Measurements from ENCODE around the gene WBP4.

Gene WBP4

GRCh38 chr13:41074523-41074922 lies 13.2 kb downstream of the WBP4 start:
- TF ChIP-seq EZH2 (IDR thresholded peaks at IDR 0.05; ENCODE audit: borderline replicate concordance, low read depth, low read length, severe bottlenecking) (no peak), CTCF (IDR thresholded peaks at IDR 0.05; ENCODE audit: borderline replicate concordance, extremely low read depth, low read length, poor library complexity, severe bottlenecking) (no peak)
- Histone ChIP-seq H3K36me3 (ENCODE audit: insufficient read depth, low read length) (peaks cover 68% of the 10 kb centered on the region), H3K27me3 (ENCODE audit: insufficient read depth, low read length, poor library complexity) (no peaks in the 10 kb centered on the region), H2AFZ (ENCODE audit: low read depth, low read length) (no peak overlapping the region), H3K4me3 (ENCODE audit: low read depth in 1 of 2, low read length in 2 of 2) (no peak overlapping the region), H3K9me3 (ENCODE audit: insufficient read depth, low read length, severe bottlenecking) (no peaks in the 10 kb centered on the region), H3K27ac (ENCODE audit: low read length) (no peak overlapping the region), H3K4me1 (ENCODE audit: insufficient read depth, low read length) (no peaks in the 10 kb centered on the region), H3K79me2 (ENCODE audit: insufficient read depth, low read length) (no peaks in the 10 kb centered on the region), H3K4me2 (ENCODE audit: insufficient read depth, low read length) (no peak overlapping the region), H3K9ac (ENCODE audit: low read depth, low read length) (no peak overlapping the region), H4K20me1 (ENCODE audit: insufficient read depth, low read length) (no peaks in the 10 kb centered on the region)
- ATAC-seq (ENCODE audit: insufficient read depth, low read depth): no peak
- no peak for DNase-seq

GRCh38 chr13:41075034-41075433 lies 13.7 kb downstream of the WBP4 start:
- Histone ChIP-seq H3K36me3 (ENCODE audit: insufficient read depth, low read length) (peaks cover 65% of the 10 kb centered on the region), H3K4me3 (ENCODE audit: low read depth in 1 of 2, low read length in 2 of 2) (no peak overlapping the region), H3K9me3 (ENCODE audit: insufficient read depth, low read length, severe bottlenecking) (no peaks in the 10 kb centered on the region), H2AFZ (ENCODE audit: low read depth, low read length) (no peak overlapping the region), H4K20me1 (ENCODE audit: insufficient read depth, low read length) (no peaks in the 10 kb centered on the region), H3K4me2 (ENCODE audit: insufficient read depth, low read length) (no peak overlapping the region), H3K27ac (ENCODE audit: low read length) (no peak overlapping the region), H3K27me3 (ENCODE audit: insufficient read depth, low read length, poor library complexity) (no peaks in the 10 kb centered on the region), H3K79me2 (ENCODE audit: insufficient read depth, low read length) (no peaks in the 10 kb centered on the region), H3K9ac (ENCODE audit: low read depth, low read length) (no peak overlapping the region), H3K4me1 (ENCODE audit: insufficient read depth, low read length) (no peaks in the 10 kb centered on the region)
- TF ChIP-seq EZH2 (IDR thresholded peaks at IDR 0.05; ENCODE audit: borderline replicate concordance, low read depth, low read length, severe bottlenecking): no peak
- peak; percentile 66 for TF ChIP-seq CTCF (IDR thresholded peaks at IDR 0.05; ENCODE audit: borderline replicate concordance, extremely low read depth, low read length, poor library complexity, severe bottlenecking)
- DNase-seq: no peak
- ATAC-seq (ENCODE audit: insufficient read depth, low read depth): 0 out of 3 replicates have a peak, but pooled peaks have one; percentile 27

- Histone ChIP-seq H3K9ac (ENCODE audit: low read depth, low read length) (no peak overlapping the region), H3K36me3 (ENCODE audit: insufficient read depth, low read length) (peaks cover 61% of the 10 kb centered on the region), H3K4me3 (ENCODE audit: low read depth in 1 of 2, low read length in 2 of 2) (no peak overlapping the region), H3K27me3 (ENCODE audit: insufficient read depth, low read length, poor library complexity) (no peaks in the 10 kb centered on the region), H2AFZ (ENCODE audit: low read depth, low read length) (no peak overlapping the region), H3K4me2 (ENCODE audit: insufficient read depth, low read length) (no peak overlapping the region), H3K4me1 (ENCODE audit: insufficient read depth, low read length) (no peaks in the 10 kb centered on the region), H4K20me1 (ENCODE audit: insufficient read depth, low read length) (no peaks in the 10 kb centered on the region), H3K9me3 (ENCODE audit: insufficient read depth, low read length, severe bottlenecking) (no peaks in the 10 kb centered on the region), H3K27ac (ENCODE audit: low read length) (no peak overlapping the region), H3K79me2 (ENCODE audit: insufficient read depth, low read length) (no peaks in the 10 kb centered on the region)
- TF ChIP-seq EZH2 (IDR thresholded peaks at IDR 0.05; ENCODE audit: borderline replicate concordance, low read depth, low read length, severe bottlenecking) (no peak), CTCF (IDR thresholded peaks at IDR 0.05; ENCODE audit: borderline replicate concordance, extremely low read depth, low read length, poor library complexity, severe bottlenecking) (no peak)
- DNase-seq: no peak
- ATAC-seq (ENCODE audit: insufficient read depth, low read depth): no peak
These were observed 14.2 kb downstream of the WBP4 start for GRCh38 chr13:41075485-41075884.

GRCh38 chr13:41077475-41077874 lies 16.2 kb downstream of the WBP4 start:
- Histone ChIP-seq H3K4me1 (ENCODE audit: insufficient read depth, low read length) (no peaks in the 10 kb centered on the region), H2AFZ (ENCODE audit: low read depth, low read length) (no peak overlapping the region), H3K9ac (ENCODE audit: low read depth, low read length) (no peak overlapping the region), H3K9me3 (ENCODE audit: insufficient read depth, low read length, severe bottlenecking) (no peaks in the 10 kb centered on the region), H3K36me3 (ENCODE audit: insufficient read depth, low read length) (peaks cover 55% of the 10 kb centered on the region), H3K4me3 (ENCODE audit: low read depth in 1 of 2, low read length in 2 of 2) (no peak overlapping the region), H3K27me3 (ENCODE audit: insufficient read depth, low read length, poor library complexity) (no peaks in the 10 kb centered on the region), H3K4me2 (ENCODE audit: insufficient read depth, low read length) (no peak overlapping the region), H4K20me1 (ENCODE audit: insufficient read depth, low read length) (no peaks in the 10 kb centered on the region), H3K27ac (ENCODE audit: low read length) (no peak overlapping the region), H3K79me2 (ENCODE audit: insufficient read depth, low read length) (no peaks in the 10 kb centered on the region)
- no peak for DNase-seq
- no peak for ATAC-seq (ENCODE audit: insufficient read depth, low read depth)
- TF ChIP-seq EZH2 (IDR thresholded peaks at IDR 0.05; ENCODE audit: borderline replicate concordance, low read depth, low read length, severe bottlenecking): no peak
- no peak for TF ChIP-seq CTCF (IDR thresholded peaks at IDR 0.05; ENCODE audit: borderline replicate concordance, extremely low read depth, low read length, poor library complexity, severe bottlenecking)

All from DND-41 (cell line).